A673 (cell line): ENCODE data around the gene FICD.
A peak's percentile ranks its signal among the peaks of the same experiment; 100 is the strongest.

Source experiments
- CTCF ChIP-seq: fragments of 300-800, 200-600 bp; sonication (generic); conservative IDR thresholded peaks from 2 replicates; pipeline ENCODE4 v1.5.1; 2017; ENCODE audit warnings: low read depth, mild to moderate bottlenecking, antibody characterized with exemption, low read length, moderate library complexity, mixed read lengths
- EZH2 ChIP-seq: fragments of 200-600 bp; sonication (generic); IDR thresholded peaks from 2 replicates; pipeline ENCODE4 v1.6.1; 2017; ENCODE audit warnings: borderline replicate concordance, low read depth, mild to moderate bottlenecking, mixed read lengths, antibody characterized with exemption, low read length; ENCODE audit not compliant: poor library complexity, severe bottlenecking

GRCh38 chr12:108495054-108495453, 20.0 kb upstream of the FICD start:
- peak; percentile 80 for TF ChIP-seq CTCF
- no peak for TF ChIP-seq EZH2
